NCI-H2107 (cell line): ENCODE measurements around the gene GFOD1.

ENCODE experiments used
- DNase-seq: peaks from one replicate; lab custom pipeline; 2025; lab: John Stamatoyannopoulos, UW

The GFOD1 gene

GRCh38 chr6:13375360-13375878 lies 112.0 kb downstream of the GFOD1 start:
- no peak for DNase-seq

- DNase-seq: no peak
Observed at GRCh38 chr6:13373919-13374318, 113.5 kb downstream of the GFOD1 start.

- no peak for DNase-seq
Observed at GRCh38 chr6:13373488-13373886, 113.9 kb downstream of the GFOD1 start.

GRCh38 chr6:13372688-13373487 lies 114.5 kb downstream of the GFOD1 start:
- no peak for DNase-seq

GRCh38 chr6:13372076-13372475 lies 115.3 kb downstream of the GFOD1 start:
- DNase-seq: no peak

- no peak for DNase-seq
Observed at GRCh38 chr6:13371421-13372072, 115.9 kb downstream of the GFOD1 start.

- DNase-seq: no peak
Observed at GRCh38 chr6:13370623-13371022, 116.8 kb downstream of the GFOD1 start.

GRCh38 chr6:13369591-13369990 lies 117.8 kb downstream of the GFOD1 start:
- no peak for DNase-seq

GRCh38 chr6:13368731-13369115 lies 118.7 kb downstream of the GFOD1 start:
- no peak for DNase-seq

- no peak for DNase-seq
Observed at GRCh38 chr6:13368079-13368730, 119.2 kb downstream of the GFOD1 start.

- DNase-seq: no peak
Observed at GRCh38 chr6:13367396-13367795, 120.0 kb downstream of the GFOD1 start.

- no peak for DNase-seq
Observed at GRCh38 chr6:13365320-13365719, 122.1 kb downstream of the GFOD1 start.

GRCh38 chr6:13364842-13365241 lies 122.6 kb downstream of the GFOD1 start:
- no peak for DNase-seq

GRCh38 chr6:13362412-13362811 lies 125.0 kb downstream of the GFOD1 start:
- DNase-seq: no peak

GRCh38 chr6:13360671-13361540 lies 126.5 kb downstream of the GFOD1 start:
- DNase-seq: no peak

- DNase-seq: no peak
Observed at GRCh38 chr6:13359287-13359686, 128.1 kb downstream of the GFOD1 start.

GRCh38 chr6:13358511-13358910 lies 128.9 kb downstream of the GFOD1 start:
- no peak for DNase-seq

GRCh38 chr6:13357551-13358075 lies 129.8 kb downstream of the GFOD1 start:
- DNase-seq: no peak

GRCh38 chr6:13355999-13356785 lies 131.2 kb downstream of the GFOD1 start:
- no peak for DNase-seq

- no peak for DNase-seq
Observed at GRCh38 chr6:13355043-13355945, 132.1 kb downstream of the GFOD1 start.
